HK-2 (cell line): Measurements from ENCODE around the gene SAP30BP.

ENCODE experiments used
- DNase-seq: peaks from one replicate; pipeline ENCODE4 v3.0.0-alpha.2; 2018; ENCODE audit not compliant: unreplicated experiment

The SAP30BP gene

GRCh38 chr17:75685499-75685898, 18.4 kb downstream of the SAP30BP start:
- DNase-seq: no peak

DNA sequence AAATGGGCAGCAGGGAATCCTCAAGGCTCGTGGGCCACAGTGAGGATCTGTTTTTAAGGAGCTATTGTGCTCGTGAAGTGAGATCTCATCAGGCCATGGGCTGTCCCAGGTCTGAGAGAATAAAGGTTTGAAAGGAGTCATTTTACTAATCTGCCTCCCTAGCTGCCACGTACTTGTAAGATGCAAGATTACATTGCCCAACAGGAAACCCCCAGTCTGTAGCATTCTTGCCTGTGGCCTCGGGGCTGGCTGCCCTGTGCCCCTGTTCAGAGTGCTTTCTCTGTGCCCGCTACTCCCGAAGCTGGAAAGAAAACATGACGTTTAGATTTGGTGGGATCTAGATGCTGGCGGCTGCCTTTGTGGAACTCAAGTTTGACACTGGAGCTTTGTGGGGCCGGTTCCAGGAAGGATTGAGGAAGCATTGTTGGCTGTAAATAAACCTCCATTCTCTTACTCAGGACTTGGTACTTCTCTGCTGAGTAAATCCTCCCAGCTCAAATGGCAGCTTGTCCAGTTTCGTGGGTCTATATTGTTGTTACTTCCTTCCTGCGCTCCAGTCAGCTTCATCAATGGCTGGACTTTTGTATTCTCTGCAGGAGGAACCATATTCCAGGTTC, 21.2 kb downstream of the SAP30BP start:
- DNase-seq: no peak

GRCh38 chr17:75689441-75689873, 22.3 kb downstream of the SAP30BP start:
- DNase-seq: no peak

GRCh38 chr17:75691371-75691791, 24.2 kb downstream of the SAP30BP start:
- peak; percentile 89 for DNase-seq

DNA sequence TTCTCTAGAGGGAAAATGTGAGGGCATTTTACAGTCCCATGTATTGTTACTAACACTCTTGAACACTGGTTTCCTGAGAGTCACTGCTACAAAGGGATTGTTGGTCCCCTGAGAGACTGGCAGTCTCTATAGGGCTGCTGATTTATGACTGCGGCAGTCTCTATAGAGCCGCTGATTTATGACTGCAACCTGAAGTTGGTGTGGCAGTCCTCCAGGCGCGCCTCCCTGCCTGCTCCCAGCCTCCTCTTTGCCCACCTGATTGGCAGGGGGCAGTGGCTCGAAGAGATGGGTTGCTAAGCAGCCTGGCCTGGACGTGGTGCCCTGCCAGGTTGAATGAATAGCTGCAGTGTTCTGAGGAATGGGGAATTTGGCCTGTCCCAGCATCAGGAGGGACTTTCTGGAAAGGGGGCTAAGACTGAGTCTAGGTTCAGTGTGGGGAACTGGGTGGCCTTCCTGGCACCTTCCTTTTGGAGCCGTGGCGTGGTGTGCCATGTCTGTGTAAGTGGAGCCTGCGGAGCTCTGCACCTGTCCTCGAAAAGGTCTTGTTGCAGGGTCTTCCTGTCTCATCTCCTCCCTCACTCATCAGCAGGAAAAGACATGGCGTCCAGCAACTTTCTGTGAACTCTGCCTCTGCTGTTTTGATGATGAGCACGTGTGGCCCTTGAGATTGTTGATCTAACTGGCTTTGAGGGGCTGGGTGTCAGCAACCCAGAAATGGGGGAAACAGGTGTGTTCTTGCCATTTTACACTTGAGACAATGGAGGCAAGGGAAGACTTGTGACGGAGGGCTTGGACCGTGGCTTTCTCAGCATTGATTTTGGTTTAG, 24.9 kb downstream of the SAP30BP start:
- no peak for DNase-seq

DNA sequence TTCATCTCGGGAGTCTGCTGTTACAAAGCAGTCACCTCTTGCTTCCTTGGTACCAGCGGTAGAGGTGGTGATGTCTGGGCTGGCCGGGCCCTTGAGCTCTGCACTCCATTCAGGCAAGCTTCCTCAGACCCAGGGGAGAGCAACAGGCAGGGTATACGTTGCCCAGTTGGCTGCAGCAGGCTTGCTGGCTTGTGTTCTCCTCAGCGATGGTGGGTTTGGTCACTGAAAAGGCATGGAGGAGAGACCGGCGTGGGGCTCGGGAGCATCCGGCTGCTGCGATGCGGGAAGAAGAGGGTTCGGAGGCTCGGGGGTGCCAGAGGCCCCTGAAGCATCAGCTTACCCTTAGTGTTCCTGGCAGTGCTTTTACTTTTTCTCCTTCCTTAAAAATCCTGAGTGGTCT, 25.8 kb downstream of the SAP30BP start:
- no peak for DNase-seq

DNA sequence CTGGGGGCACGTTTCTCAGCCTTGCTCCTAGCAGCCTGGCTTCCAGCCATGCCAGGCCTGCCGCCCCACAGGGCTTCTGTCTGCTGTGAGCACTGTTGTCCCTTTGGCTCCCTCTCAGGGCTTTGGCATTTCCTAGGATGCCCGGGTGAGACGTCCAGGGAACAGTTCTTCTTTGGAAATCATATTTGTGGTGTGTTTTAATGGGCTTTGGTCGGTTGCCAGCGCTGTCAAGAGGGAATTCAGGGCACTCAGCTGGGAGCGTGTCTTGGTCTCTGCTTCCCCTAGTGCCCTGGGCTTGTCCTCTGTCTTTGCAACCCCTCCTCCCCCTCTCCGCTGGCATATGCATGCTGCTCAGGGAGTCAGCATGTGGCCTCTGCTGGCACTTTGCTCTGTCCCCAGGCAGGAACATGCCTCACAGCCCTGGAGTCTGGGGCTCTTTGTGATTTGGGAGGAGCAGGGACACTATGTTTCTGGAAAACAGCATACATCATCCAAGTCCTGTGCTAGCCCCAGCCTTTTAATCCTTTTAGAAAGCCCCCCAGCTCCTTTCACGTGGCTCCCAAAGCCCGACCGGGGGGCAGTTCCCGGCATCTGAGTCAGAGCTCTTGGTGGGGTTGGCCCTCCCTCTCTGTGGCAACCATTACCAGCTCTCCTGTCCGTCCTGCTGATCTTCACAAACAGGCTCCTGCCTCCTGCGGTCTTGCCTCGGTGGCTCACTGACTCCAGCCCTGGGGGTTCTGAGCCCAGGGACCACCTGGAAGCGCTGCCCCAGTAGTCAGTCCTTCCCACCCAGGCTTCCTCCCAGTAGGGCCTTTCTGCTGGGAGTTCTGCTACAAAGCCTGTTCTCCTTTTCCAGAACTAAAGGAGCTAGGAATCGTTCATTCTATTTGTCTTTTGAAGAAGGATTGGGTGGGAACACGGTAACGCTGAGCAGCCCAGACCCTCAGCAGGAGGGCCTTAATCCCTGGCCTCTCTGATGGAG, 26.7 kb downstream of the SAP30BP start:
- peak; percentile 88 for DNase-seq

DNA sequence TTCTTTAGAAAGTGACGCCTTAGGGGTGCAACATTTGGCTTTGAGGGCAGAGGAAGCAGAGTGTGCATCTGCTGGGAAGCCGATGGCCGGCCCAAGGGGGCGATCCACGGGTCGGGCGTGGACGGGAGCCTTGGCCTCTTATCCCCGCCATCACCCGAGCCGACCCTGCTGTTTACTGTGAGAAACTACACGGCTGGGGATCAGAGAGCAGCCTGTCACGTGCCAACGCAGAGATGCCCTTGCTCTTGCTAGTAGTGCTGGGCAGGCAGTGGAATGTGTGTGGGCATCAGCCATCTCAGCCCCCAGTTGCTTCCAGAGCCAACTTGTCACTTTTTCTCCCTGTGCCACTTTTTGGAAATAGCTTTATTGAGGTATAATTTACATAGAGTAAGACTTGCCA, 27.4 kb downstream of the SAP30BP start:
- no peak for DNase-seq

GRCh38 chr17:75695141-75695829, 28.1 kb downstream of the SAP30BP start:
- no peak for DNase-seq

GRCh38 chr17:75695830-75696271, 28.7 kb downstream of the SAP30BP start:
- DNase-seq: no peak

DNA sequence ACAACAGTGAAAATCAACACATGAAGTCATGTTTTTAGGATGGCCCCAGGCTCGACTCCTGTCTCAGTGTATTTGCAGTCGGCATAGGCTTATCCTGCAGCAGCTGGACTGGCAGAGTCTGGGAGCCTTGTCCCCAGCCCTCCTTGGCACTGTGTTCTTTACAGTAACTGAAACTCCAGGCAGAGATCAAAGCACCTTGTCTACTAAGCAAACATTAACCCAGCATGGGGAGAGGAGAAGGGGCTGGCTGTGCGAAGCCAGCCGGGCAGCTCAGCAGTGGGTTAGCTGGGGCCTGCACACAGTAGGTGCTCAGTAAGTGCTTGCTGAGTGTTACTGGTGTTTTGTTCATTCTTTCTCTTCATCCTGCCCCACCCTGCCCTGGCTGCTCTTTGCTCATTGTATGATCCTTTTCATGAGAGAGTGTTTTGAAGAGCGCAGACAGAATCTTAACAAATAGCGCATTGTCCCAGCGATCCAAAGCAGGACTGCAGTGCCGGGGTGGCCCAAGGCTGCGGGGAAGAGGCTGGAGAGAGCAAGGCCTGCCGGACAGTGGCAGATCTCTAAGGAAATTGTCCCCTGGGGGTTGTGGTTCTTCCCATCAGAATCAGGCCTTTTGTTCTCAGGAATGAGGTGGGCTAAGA, 30.6 kb downstream of the SAP30BP start:
- DNase-seq: no peak

- DNase-seq: no peak
Measured at GRCh38 chr17:75698659-75699058, 31.5 kb downstream of the SAP30BP start.

DNA sequence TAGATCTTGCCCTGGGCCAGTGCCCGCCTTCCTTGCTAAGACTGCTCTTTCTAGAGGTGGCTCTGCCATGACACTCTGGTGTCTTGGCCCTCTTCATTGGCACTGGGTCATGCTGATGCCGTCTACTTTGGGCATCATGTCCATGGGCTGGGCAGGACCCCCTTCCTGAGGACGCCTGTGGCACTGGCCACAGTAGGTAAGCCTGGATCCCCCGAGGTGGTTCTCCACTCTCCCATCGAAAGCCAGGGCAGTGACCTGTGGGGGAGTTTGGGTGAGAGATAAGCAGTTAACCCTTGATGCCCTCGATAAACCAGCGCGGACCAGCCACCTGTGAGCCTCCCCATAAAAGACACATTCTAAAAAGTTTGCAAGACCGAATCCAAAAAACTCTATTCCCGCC, 34.1 kb downstream of the SAP30BP start:
- DNase-seq: no peak

DNA sequence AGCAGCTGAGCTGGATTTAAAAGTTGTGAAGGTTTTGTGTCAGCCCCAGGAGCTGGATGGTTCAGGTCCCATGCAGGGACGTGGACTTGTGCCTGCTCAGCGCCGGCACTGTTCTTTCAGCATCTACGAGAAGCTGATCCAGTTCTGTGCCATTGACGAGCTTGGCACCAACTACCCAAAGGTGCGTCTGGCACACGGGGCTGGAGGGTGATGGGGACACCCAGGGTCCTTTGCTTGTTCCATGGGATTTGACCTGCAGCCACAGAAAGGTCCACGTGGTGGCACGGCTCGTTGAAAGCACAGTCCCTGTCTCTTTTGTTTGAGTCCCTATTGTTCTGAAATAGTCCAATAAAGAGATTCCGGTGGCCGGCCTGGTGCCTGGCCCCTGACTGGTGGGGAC, 36.1 kb downstream of the SAP30BP start:
- DNase-seq: no peak

DNA sequence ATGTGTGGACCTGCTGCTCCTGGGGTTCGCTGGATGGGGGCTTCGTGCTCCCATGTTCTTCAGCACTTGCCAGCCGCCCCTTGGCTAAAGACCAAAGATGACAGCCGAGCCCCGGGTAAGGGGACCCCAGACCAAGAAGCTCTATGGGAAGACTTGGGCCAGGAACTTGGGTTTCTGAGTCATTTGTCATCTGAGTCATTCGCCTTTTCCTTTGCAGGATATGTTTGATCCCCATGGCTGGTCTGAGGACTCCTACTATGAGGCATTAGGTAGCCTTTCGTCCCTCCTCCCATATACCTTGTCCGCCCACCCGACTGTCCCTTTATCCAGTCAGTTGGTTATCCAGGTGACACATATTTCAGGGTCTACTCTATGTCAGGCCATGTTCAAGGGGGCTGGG, 36.5 kb downstream of the SAP30BP start:
- no peak for DNase-seq

- DNase-seq: no peak
Measured at GRCh38 chr17:75704963-75705875, 38.1 kb downstream of the SAP30BP start.

DNA sequence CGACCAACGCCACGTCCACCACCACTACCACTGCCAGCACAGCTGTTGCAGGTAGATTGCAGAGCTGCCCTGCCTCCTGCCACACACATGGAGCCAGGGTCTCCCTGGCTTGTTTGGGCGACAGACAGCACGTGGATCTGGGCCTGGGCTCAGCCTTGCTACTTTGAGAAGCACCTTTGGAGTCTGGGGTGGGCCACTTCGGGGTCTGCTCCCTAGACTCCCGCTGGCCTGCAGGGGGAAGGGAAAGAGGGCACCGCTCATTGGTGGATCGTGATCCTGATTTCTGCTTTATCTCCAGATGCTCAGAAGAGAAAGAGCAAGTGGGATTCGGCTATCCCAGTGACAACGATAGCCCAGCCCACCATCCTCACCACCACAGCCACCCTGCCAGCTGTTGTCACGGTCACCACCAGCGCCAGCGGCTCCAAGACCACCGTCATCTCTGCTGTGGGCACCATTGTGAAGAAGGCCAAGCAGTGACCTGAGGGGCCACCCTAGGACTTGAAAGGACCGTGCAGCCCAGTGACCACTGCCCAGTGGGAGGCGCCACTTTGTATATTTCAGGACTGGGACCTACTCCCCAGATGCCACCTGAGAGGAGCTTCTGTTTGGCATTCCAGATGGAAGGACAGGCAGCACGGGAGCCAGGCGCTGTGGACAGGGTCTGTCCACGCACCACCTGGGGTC, 39.0 kb downstream of the SAP30BP start:
- DNase-seq: no peak

- DNase-seq: no peak
Measured at GRCh38 chr17:75707079-75707571, 40.0 kb downstream of the SAP30BP start.

- DNase-seq: no peak
Measured at GRCh38 chr17:75712446-75712845, 45.3 kb downstream of the SAP30BP start.
